NOMO-1 treated with dmso at 0.1 percent for 144 hours (cell line): Measurements from ENCODE around the gene PHLPP1.
A peak's percentile ranks its signal among the peaks of the same experiment; 100 is the strongest.
"Not testable (repeated sequence)": the region's sequence is repeated elsewhere in the genome, so short reads cannot be mapped to it uniquely, and the experiment has no call there.

Experiments
- DNase-seq: peaks from one replicate; lab custom pipeline; 2025; ENCODE audit not compliant: unreplicated experiment; lab: John Stamatoyannopoulos, UW

The PHLPP1 gene

GRCh38 chr18:62715436-62715758, at the start of gene PHLPP1:
PHLPP1 (plus strand) TSS chr18:62715541; CDS start chr18:62715684, 143 bp downstream.
- no peak for DNase-seq

GRCh38 chr18:62669225-62669624, 46.1 kb upstream of the PHLPP1 start:
- DNase-seq: no peak

- no peak for DNase-seq
Observed at GRCh38 chr18:62670573-62670972, 44.8 kb upstream of the PHLPP1 start.

- DNase-seq: no peak
Observed at GRCh38 chr18:62672600-62672999, 42.7 kb upstream of the PHLPP1 start.

- DNase-seq: no peak
Observed at GRCh38 chr18:62678847-62679485, 36.4 kb upstream of the PHLPP1 start.

GRCh38 chr18:62682371-62682770, 33.0 kb upstream of the PHLPP1 start:
- DNase-seq: no peak

- DNase-seq: no peak
Observed at GRCh38 chr18:62683935-62684334, 31.4 kb upstream of the PHLPP1 start.

- DNase-seq: no peak
Observed at GRCh38 chr18:62688743-62689317, 26.5 kb upstream of the PHLPP1 start.

- DNase-seq: no peak
Observed at GRCh38 chr18:62690236-62690815, 25.0 kb upstream of the PHLPP1 start.

GRCh38 chr18:62693659-62694058, 21.7 kb upstream of the PHLPP1 start:
- DNase-seq: no peak

GRCh38 chr18:62697636-62698035, 17.7 kb upstream of the PHLPP1 start:
- DNase-seq: no peak

- no peak for DNase-seq
Observed at GRCh38 chr18:62702259-62702658, 13.1 kb upstream of the PHLPP1 start.

GRCh38 chr18:62706879-62707278, 8.5 kb upstream of the PHLPP1 start:
- DNase-seq: not testable (repeated sequence)

- DNase-seq: not testable (repeated sequence)
Observed at GRCh38 chr18:62709908-62710307, 5.4 kb upstream of the PHLPP1 start.

- DNase-seq: no peak
Observed at GRCh38 chr18:62710417-62710816, 4.9 kb upstream of the PHLPP1 start.

GRCh38 chr18:62711781-62712180, 3.6 kb upstream of the PHLPP1 start:
- DNase-seq: no peak

GRCh38 chr18:62713651-62714247, 1.6 kb upstream of the PHLPP1 start:
- DNase-seq: no peak

GRCh38 chr18:62714671-62715435, 488 bp upstream of the PHLPP1 start:
- peak; percentile 99 for DNase-seq

GRCh38 chr18:62715759-62716615, 646 bp downstream of the PHLPP1 start:
- DNase-seq: no peak

GRCh38 chr18:62716619-62717168, 1.4 kb downstream of the PHLPP1 start:
- peak; percentile 31 for DNase-seq
